HepG2 (cell line): ENCODE data around the gene PTK7. TPM values are rescaled to one million over a fixed set of nuclear protein-coding genes. Genes with fewer than 3 reads are reported as not detected.
A peak's percentile ranks its signal among the peaks of the same experiment; 100 is the strongest.

Source experiments
- ETV5 ChIP-seq: IDR thresholded peaks from 2 replicates; pipeline ENCODE4 v1.6.1; 2018; ENCODE audit warnings: missing biosample characterization, missing genetic modification reagents, inconsistent platforms, borderline replicate concordance
- GTF2F1 ChIP-seq: fragments of 150-350 bp; IDR thresholded peaks from 2 replicates; pipeline ENCODE4 v1.6.1; 2014; ENCODE audit warnings: low read length
- HDAC6 ChIP-seq: fragments of 200-600 bp; sonication (generic); IDR thresholded peaks from 2 replicates; pipeline ENCODE4 v1.7.0; 2017; ENCODE audit warnings: mild to moderate bottlenecking, antibody characterized with exemption, low read length, low read depth
- HNF4G ChIP-seq, 2 experiments: sonication (generic) in 1 of 2; formaldehyde crosslinking in 1 of 2; IDR thresholded peaks; 2 replicates each; pipeline versions ENCODE4 v1.4.0 to v1.6.1; 2011 to 2020; ENCODE audit warnings: borderline replicate concordance in 2 of 2, low read depth in 2 of 2, mild to moderate bottlenecking in 2 of 2, low read length in 1 of 2, missing genetic modification reagents in 1 of 2, moderate library complexity in 1 of 2
- KAT2B ChIP-seq: fragments of 150-350 bp; IDR thresholded peaks from 2 replicates; pipeline ENCODE4 v1.6.1; 2014; ENCODE audit warnings: low read depth, low read length, borderline replicate concordance
- KLF9 ChIP-seq: IDR thresholded peaks from 2 replicates; pipeline ENCODE4 v1.6.1; 2016; ENCODE audit warnings: low read depth
- KMT2A ChIP-seq: sonication (generic); formaldehyde crosslinking; IDR thresholded peaks from 2 replicates; pipeline ENCODE4 v1.4.0; 2020; ENCODE audit warnings: missing genetic modification reagents
- MED8 ChIP-seq: sonication (generic); formaldehyde crosslinking; IDR thresholded peaks from 2 replicates; pipeline ENCODE4 v1.8.1; 2023; ENCODE audit warnings: mild to moderate bottlenecking, missing genetic modification reagents; ENCODE audit not compliant: insufficient replicate concordance
- MIER2 ChIP-seq: IDR thresholded peaks from 2 replicates; pipeline ENCODE4 v1.6.1; 2016; ENCODE audit warnings: missing biosample characterization, missing genetic modification reagents
- NFE2L1 ChIP-seq: sonication (generic); formaldehyde crosslinking; IDR thresholded peaks from 2 replicates; pipeline ENCODE4 v1.4.0; 2020; ENCODE audit warnings: missing genetic modification reagents, mild to moderate bottlenecking, borderline replicate concordance
- POLR2G ChIP-seq: fragments of 200-400 bp; formaldehyde crosslinking; IDR thresholded peaks from 2 replicates; pipeline ENCODE4 v1.6.1; 2018; ENCODE audit warnings: mild to moderate bottlenecking, low read depth, low read length, moderate library complexity
- RBAK ChIP-seq: sonication (generic); formaldehyde crosslinking; IDR thresholded peaks from 2 replicates; pipeline ENCODE4 v1.5.1; 2020; ENCODE audit warnings: mild to moderate bottlenecking, missing genetic modification reagents
- SP140L ChIP-seq: sonication (generic); formaldehyde crosslinking; IDR thresholded peaks from 2 replicates; pipeline ENCODE4 v1.4.0; 2020; ENCODE audit warnings: missing genetic modification reagents, borderline replicate concordance
- TAF15 ChIP-seq: fragments of 200-400 bp; formaldehyde crosslinking; IDR thresholded peaks from one replicate; pipeline ENCODE4 v1.6.1; 2018; ENCODE audit warnings: mild to moderate bottlenecking, low read depth, low read length; ENCODE audit not compliant: poor library complexity, severe bottlenecking
- TSC22D2 ChIP-seq: sonication (generic); formaldehyde crosslinking; IDR thresholded peaks from 2 replicates; pipeline ENCODE4 v1.5.1; 2020; ENCODE audit warnings: missing genetic modification reagents, mild to moderate bottlenecking, borderline replicate concordance
- ZFP36 ChIP-seq: fragments of 150-350 bp; IDR thresholded peaks from 2 replicates; pipeline ENCODE4 v1.6.1; 2018; ENCODE audit warnings: borderline replicate concordance, low read length, low read depth; ENCODE audit not compliant: partially characterized antibody
- ZNF260 ChIP-seq: sonication (generic); formaldehyde crosslinking; IDR thresholded peaks from 2 replicates; pipeline ENCODE4 v1.4.0; 2020; ENCODE audit warnings: missing genetic modification reagents, low read depth, mild to moderate bottlenecking, borderline replicate concordance
- ZNF296 ChIP-seq: sonication (generic); formaldehyde crosslinking; conservative IDR thresholded peaks from 2 replicates; pipeline ENCODE4 v1.5.0; 2020; ENCODE audit warnings: mild to moderate bottlenecking, missing genetic modification reagents
- ZNF430 ChIP-seq: sonication (generic); formaldehyde crosslinking; IDR thresholded peaks from 2 replicates; pipeline ENCODE4 v1.9.0; 2021; ENCODE audit warnings: mild to moderate bottlenecking, missing genetic modification reagents
- ZNF431 ChIP-seq: sonication (generic); formaldehyde crosslinking; IDR thresholded peaks from 2 replicates; pipeline ENCODE4 v1.9.0; 2022; ENCODE audit warnings: missing genetic modification reagents, low read depth, mild to moderate bottlenecking, borderline replicate concordance
- ZNF577 ChIP-seq: sonication (generic); formaldehyde crosslinking; IDR thresholded peaks from 2 replicates; pipeline ENCODE4 v1.4.0; 2020; ENCODE audit warnings: mild to moderate bottlenecking, low read depth, missing genetic modification reagents, borderline replicate concordance
- ZSCAN22 ChIP-seq: sonication (generic); formaldehyde crosslinking; IDR thresholded peaks from 2 replicates; pipeline ENCODE4 v1.4.0; 2020; ENCODE audit warnings: mild to moderate bottlenecking, missing genetic modification reagents
- ZZZ3 ChIP-seq: sonication (generic); formaldehyde crosslinking; IDR thresholded peaks from 2 replicates; pipeline ENCODE4 v1.4.0; 2020; ENCODE audit warnings: missing genetic modification reagents, mild to moderate bottlenecking, borderline replicate concordance
- polyA plus RNA-seq, 8 experiments: library from polyadenylated mRNA; depleted of rRNA in 3 of 8; stranded (reverse) in 7 of 8; unstranded in 1 of 8; fragments of >200 nt; fragmentation: Illumina TruSeq in 4 of 8; extraction: Trizol in 4 of 8; gene quantifications; 2 replicates each; pipeline versions ENCODE4 v1.2.1 to v1.2.3, GENCODE V29; 2011 to 2016; ENCODE audit warnings: low read depth in 4 of 8, missing spikeins in 1 of 8, mixed read lengths in 1 of 8; ENCODE audit not compliant: insufficient read depth in 1 of 8
- total RNA-seq, 5 experiments: library from RNA; depleted of rRNA; stranded (reverse); fragments of >200 nt; fragmentation: Illumina TruSeq; extraction: Trizol; gene quantifications; 2 replicates each; pipeline ENCODE4 v1.2.3, GENCODE V29; 2016; ENCODE audit warnings: low read depth in 1 of 5
- TF ChIP-seq, protein P1 (sequence below): sonication (generic); formaldehyde crosslinking; IDR thresholded peaks from 2 replicates; pipeline ENCODE4 v1.9.0; 2022; ENCODE audit warnings: missing genetic modification reagents, mild to moderate bottlenecking, borderline replicate concordance
- TF ChIP-seq, protein P2 (sequence below): sonication (generic); formaldehyde crosslinking; IDR thresholded peaks from 2 replicates; pipeline ENCODE4 v1.4.0; 2020; ENCODE audit warnings: mild to moderate bottlenecking, missing genetic modification reagents
- TF ChIP-seq, protein P3 (sequence below): IDR thresholded peaks from 2 replicates; pipeline ENCODE4 v1.6.1; 2012; ENCODE audit warnings: low read depth, low read length, improper control_type of control experiment

The PTK7 gene
- total and polyA plus RNA-seq, 2 of the 13 experiments (the other 11 are each of a cell fraction or from before 2014, with no cell fraction given), result 98.5 to 99.8 TPM

DNA sequence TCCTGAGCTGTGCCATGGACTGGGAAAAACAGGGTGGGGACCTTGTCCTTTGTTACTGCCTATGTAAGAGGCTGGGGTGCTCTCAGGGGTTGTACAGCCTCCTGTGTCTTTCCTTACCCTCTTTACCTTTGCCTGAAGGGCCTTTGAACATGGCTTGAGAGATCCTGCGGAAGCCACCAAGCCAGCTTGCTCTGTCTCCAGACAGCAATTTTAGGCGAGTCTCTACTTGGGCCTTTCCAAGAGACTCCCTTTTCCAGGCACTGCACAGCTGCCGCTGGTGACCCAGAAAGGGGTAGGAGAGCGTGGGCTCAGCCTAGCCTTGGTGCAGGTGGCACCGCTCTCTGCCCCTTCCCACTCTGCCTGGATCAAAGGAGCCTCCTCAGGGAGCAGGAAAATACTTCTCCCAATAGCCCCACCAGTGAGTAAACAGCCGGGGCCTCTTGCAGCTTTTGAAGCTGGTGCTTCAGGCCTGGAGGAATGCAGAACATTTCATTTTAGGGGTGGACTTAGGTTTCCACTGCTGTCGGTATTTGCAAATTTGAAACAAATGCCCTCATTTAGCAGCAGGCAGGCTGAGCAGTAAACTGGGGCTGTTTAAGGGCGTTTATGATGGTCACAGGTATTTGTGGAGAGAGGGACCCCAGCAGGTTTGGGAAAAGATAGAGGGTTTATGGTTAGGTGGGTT lies 13.9 kb downstream of the PTK7 start (continued):
- TF ChIP-seq, protein P1, sequence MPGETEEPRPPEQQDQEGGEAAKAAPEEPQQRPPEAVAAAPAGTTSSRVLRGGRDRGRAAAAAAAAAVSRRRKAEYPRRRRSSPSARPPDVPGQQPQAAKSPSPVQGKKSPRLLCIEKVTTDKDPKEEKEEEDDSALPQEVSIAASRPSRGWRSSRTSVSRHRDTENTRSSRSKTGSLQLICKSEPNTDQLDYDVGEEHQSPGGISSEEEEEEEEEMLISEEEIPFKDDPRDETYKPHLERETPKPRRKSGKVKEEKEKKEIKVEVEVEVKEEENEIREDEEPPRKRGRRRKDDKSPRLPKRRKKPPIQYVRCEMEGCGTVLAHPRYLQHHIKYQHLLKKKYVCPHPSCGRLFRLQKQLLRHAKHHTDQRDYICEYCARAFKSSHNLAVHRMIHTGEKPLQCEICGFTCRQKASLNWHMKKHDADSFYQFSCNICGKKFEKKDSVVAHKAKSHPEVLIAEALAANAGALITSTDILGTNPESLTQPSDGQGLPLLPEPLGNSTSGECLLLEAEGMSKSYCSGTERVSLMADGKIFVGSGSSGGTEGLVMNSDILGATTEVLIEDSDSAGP (CRISPR knock-in tag), result peak; percentile 72; the same call in 1 of the 2 replicates
- TF ChIP-seq ZNF431 (CRISPR knock-in tag), result no peak
- no peak for TF ChIP-seq ZNF577 (CRISPR knock-in tag)
- no peak for TF ChIP-seq TAF15
- TF ChIP-seq KAT2B, result no peak
- TF ChIP-seq MED8, result no peak
- TF ChIP-seq RBAK (CRISPR knock-in tag), result no peak
- TF ChIP-seq TSC22D2 (CRISPR knock-in tag), result peak; percentile 22; the same call in 1 of the 2 replicates
- no peak for TF ChIP-seq ZNF296 (CRISPR knock-in tag)
- no peak for TF ChIP-seq ZSCAN22 (CRISPR knock-in tag)
- TF ChIP-seq HDAC6, result no peak
- TF ChIP-seq, protein P2, sequence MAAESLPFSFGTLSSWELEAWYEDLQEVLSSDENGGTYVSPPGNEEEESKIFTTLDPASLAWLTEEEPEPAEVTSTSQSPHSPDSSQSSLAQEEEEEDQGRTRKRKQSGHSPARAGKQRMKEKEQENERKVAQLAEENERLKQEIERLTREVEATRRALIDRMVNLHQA (CRISPR knock-in tag), result no peak
- TF ChIP-seq ZZZ3, result 0 out of 2 replicates have a peak, but pooled peaks have one; percentile 38
- TF ChIP-seq ZNF260, result no peak
- no peak; the same call in 1 of the 2 replicates for TF ChIP-seq SP140L
- no peak for TF ChIP-seq GTF2F1
- TF ChIP-seq ZNF430 (CRISPR knock-in tag), result no peak
- 0 out of 2 replicates have a peak, but pooled peaks have one; percentile 42 for TF ChIP-seq KLF9 (CRISPR knock-in tag)
- TF ChIP-seq ETV5 (CRISPR knock-in tag), result peak; percentile 78; the same call in 1 of the 2 replicates
- TF ChIP-seq KMT2A (CRISPR knock-in tag), result peak; percentile 83
- no peak for TF ChIP-seq ZFP36
- peak; percentile 91 for TF ChIP-seq HNF4G (IDR thresholded peaks at IDR 0.05; ENCODE audit: borderline replicate concordance, low read depth, low read length)
- peak; percentile 67; the same call in 1 of the 2 replicates for TF ChIP-seq HNF4G (CRISPR knock-in tag; IDR thresholded peaks at IDR 0.05; ENCODE audit: borderline replicate concordance, low read depth)
- no peak; the same call in 1 of the 2 replicates for TF ChIP-seq MIER2
- TF ChIP-seq NFE2L1 (CRISPR knock-in tag), result no peak
- TF ChIP-seq, protein P3, sequence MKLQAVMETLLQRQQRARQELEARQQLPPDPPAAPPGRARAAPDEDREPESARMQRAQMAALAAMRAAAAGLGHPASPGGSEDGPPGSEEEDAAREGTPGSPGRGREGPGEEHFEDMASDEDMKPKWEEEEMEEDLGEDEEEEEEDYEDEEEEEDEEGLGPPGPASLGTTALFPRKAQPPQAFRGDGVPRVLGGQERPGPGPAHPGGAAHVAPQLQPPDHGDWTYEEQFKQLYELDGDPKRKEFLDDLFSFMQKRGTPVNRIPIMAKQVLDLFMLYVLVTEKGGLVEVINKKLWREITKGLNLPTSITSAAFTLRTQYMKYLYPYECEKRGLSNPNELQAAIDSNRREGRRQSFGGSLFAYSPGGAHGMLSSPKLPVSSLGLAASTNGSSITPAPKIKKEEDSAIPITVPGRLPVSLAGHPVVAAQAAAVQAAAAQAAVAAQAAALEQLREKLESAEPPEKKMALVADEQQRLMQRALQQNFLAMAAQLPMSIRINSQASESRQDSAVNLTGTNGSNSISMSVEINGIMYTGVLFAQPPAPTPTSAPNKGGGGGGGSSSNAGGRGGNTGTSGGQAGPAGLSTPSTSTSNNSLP, result no peak; the same call in 1 of the 2 replicates
- TF ChIP-seq POLR2G, result peak; percentile 82
